ENCODE results near the gene RNF175.
"Not testable (repeated sequence)": the region's sequence is repeated elsewhere in the genome, so short reads cannot be mapped to it uniquely, and the experiment has no call there.

The RNF175 gene

GRCh38 chr4:153684971-153685371 lies 74.9 kb downstream of the RNF175 start:
- FAIRE-seq (no peak), DNase-seq (ENCODE audit: insufficient read length, low spot score) (no peak)

DNA sequence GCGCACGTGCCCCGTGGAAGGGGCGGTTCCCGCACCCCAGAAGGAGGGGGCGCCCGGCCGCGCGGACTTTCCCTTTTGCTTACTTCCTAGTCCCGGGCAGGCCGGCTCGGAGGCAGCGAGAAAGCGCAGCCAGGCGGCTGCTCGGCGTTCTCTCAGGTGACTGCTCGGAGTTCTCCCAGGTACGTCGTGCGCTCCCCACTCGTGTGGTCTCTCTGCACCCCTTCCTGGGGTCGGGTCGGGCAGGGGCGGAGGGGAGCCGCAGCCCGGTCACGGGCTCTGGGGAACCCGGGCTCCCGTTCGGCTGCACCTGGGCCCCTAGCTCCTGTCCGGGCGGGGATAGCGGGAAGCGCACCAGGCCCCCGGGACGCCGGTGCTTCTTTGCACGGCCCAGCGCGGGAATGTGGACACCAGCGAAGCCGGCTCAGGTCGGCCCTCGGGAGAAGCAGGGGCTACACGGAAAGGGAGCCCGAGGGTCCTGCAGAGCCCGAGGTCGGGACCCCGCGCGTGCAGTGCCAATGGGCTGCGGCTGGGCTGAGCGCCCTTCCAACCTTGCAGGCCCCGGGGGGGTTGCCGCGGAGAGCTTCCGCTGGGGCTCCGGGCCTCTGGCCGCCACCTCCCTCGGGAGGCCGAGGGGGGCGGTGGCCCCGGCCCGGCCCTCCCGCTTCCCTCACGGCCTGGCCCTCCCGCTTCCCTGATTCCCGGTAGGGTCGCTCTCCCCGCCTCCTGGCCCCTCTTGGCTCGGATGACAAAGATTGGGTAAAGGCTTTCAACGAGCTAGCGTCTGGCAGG lies 75.4 kb downstream of the RNF175 start, which contains the start of gene TLR2:
Gene TLR2 (plus strand): TSS at position 99 of the 789 bp plus-strand sequence. CDS start 18,628 bp downstream, outside the sequence.
- DNase-seq (ENCODE audit: insufficient read length, low spot score) (peak; percentile 10), FAIRE-seq (no peak)

DNA sequence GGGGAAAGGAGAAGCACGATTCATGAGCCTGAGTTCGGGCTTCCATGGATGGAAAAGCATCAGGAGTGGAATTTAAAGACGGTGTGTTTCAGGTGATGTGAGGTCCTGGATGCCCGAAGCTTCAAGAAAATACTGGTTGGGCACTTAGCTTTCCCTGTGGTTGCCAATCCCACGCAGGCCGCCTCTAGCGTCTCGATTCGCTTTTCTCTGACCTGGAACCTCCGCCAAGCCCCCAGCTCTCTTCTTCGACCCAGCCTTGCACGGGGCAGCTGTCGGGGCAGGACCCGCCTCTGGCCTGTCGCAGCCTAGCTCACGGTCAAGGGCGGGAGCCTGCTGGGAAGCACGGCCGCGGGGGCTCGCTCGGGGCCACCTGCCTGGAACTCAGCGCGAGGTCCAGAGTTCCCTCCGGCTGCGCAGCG lies 76.1 kb downstream of the RNF175 start:
- FAIRE-seq (no peak), DNase-seq (ENCODE audit: insufficient read length, low spot score) (no peak)

DNA sequence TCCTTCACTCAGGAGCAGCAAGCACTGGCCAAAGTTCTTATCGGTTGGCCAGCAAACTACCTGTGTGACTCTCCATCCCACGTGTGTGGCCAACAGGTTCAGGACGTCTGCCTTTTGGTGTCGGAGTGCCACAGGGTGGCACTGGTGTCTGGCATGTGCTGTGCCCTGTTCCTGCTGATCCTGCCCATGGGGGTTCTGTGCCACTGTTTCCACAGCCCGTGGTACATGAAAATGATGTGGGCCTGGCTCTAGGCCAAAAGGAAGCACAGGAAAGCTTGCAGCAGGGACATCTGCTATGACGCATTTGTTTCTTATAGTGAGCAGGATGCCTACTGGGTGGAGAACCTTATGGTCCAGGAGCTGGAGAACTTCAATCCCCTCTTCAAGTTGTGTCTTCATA lies 80.3 kb downstream of the RNF175 start:
- FAIRE-seq (no peak), DNase-seq (ENCODE audit: insufficient read length, low spot score) (no peak)

- DNase-seq (ENCODE audit: insufficient read length, low spot score), result peak; percentile 33
- no peak for FAIRE-seq
Observed at GRCh38 chr4:153676984-153677383, 82.8 kb downstream of the RNF175 start.

GRCh38 chr4:153676486-153676885 lies 83.3 kb downstream of the RNF175 start:
- peak; percentile 11 for DNase-seq (ENCODE audit: insufficient read length, low spot score)
- FAIRE-seq, result peak; percentile 26

DNA sequence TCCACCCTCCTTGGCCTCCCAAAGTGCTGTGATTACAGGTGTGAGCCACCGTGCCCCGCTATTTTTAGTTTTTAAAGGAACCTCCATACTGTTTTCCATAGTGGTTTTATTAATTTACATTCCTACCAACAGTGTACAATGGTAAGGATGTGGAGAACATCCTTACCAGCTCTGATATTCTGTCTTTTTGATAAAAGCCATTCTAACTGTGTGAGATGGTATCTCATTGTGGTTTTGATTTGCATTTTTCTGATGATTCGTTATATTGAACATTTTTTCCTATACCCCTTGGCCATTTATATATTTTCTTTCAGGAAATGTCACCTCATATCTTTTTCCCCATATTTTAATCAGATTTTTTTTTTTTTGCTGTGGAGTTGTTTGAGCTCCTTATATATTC lies 90.0 kb downstream of the RNF175 start:
- no peak for FAIRE-seq
- DNase-seq (ENCODE audit: insufficient read length, low spot score), result no peak

- DNase-seq (ENCODE audit: insufficient read length, low spot score), result no peak
- FAIRE-seq, result no peak
Observed at GRCh38 chr4:153668647-153669046, 91.2 kb downstream of the RNF175 start.

DNA sequence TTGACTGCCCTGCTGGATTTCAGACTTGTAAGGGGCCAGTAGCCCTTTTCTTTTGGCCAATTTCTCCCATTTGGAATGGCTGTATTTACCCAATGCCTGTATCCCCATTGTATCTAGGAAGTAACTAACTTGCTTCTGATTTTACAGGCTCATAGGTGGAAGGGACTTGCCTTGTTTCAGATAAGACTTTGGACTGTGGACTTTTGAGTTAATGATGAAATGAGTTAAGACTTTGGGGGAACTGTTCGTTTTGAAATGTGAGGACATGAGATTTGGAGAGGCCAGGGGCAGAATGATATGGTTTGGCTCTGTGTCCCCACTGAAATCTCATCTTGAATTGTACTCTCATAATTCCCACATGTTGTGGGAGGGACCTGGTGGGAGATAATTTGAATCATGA lies 93.3 kb downstream of the RNF175 start:
- not testable (repeated sequence) for DNase-seq (ENCODE audit: insufficient read length, low spot score); FAIRE-seq

- DNase-seq (ENCODE audit: insufficient read length, low spot score) (no peak), FAIRE-seq (peak; percentile 9)
Observed at GRCh38 chr4:153663667-153664066, 96.2 kb downstream of the RNF175 start.

- DNase-seq (ENCODE audit: insufficient read length, low spot score) (no peak), FAIRE-seq (no peak)
Observed at GRCh38 chr4:153661908-153662307, 97.9 kb downstream of the RNF175 start.

GRCh38 chr4:153661215-153661822 lies 98.5 kb downstream of the RNF175 start:
- no peak for DNase-seq (ENCODE audit: insufficient read length, low spot score)
- FAIRE-seq, result no peak
